HG03342 (cell line): ENCODE measurements around the gene PUS10.
"Not testable (repeated sequence)": the region's sequence is repeated elsewhere in the genome, so short reads cannot be mapped to it uniquely, and the experiment has no call there.

Experiments used
- ATAC-seq: cut with Tn5 transposase; IDR thresholded peaks from one replicate; pipeline ENCODE4 v1.9.1; 2021; ENCODE audit warnings: mild to moderate bottlenecking, moderate library complexity; ENCODE audit not compliant: unreplicated experiment

PUS10 gene

DNA sequence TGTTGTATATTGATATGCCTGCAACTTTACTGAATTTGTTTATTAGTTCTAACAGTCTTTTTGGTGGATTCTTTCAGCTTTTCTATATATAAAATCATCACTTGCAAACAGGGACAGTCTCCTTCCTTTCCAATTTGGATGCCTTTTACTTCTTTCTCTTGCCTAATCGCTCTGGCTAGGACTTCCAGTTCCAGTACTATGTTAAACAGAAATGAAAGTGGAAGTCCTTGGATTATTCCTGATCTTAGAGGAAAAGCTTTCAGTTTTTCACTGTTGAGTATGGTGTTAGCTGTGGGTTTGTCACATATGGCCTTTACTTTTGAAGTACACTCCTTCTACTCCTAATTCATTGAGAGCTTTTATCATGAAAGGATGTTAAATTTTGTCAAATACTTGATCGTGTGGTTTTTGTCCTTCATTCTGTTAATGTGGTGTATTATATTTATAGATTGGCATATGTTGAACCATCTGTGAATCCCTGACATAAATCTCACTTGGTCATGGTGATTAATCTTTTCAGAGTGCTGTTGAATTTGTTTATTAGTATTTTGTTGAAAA lies 83.8 kb downstream of the PUS10 start:
- ATAC-seq, result no peak

DNA sequence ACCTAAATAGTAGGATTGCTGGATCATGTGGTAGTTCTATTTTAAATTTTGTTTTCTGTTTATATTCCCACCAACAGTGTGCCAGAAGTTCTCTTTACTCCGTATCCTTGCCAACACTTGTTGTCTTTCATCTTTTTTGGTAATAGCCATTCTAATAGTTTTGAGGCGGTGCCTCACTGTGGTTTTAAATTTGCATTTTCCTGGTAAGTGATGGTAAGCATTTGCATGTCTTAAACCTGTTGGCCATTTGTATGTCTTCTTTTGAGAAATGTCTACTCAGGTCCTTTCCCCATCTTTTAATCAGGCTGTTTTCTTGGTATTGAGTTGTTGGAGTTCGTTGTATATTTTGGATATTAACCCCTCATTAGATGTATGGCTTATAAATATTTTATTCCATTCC lies 85.1 kb downstream of the PUS10 start:
- no peak for ATAC-seq

GRCh38 chr2:60932061-60932460 lies 86.0 kb downstream of the PUS10 start:
- ATAC-seq, result not testable (repeated sequence)

DNA sequence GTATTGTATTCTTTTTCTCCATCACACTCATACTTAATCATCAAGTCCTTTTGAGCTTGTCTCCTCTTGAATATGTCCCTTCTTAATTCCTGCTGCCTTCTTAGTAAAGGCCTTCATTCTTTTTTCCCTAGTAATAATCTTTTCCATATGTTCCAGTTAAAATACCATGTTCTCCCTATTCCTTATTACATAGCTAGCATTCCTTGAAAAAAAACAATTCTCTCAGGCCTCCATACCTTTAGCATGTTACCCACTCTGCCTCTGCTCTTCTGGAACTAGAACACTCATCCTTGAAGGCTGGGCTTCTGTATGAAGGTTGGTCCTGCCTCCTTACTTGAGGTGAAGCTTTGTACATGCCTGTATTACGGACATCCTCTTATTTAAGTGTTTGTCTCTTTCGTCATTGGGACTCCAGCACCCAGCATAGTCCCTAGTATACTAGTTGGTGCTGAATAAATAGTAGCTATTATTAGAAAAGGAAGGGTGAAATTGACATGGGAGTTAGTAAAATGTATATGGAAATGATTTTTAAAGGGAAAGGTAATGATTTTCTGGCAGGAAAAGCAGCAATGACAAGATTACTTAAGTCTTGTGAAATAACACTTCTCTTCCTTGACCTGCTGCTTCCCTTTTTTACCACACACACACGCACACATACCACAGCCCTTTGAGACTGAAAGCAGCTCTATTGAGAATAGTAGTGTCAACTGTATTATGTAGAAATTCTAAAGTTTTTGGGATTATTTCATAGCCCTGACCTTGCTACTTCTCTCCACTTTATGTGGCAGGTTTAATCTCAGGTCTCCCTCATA lies 91.1 kb downstream of the PUS10 start:
- no peak for ATAC-seq

GRCh38 chr2:60925994-60926740 lies 91.9 kb downstream of the PUS10 start:
- ATAC-seq, result no peak

GRCh38 chr2:60907329-60907728 lies 110.7 kb downstream of the PUS10 start:
- ATAC-seq, result no peak

GRCh38 chr2:60906395-60906794 lies 111.7 kb downstream of the PUS10 start:
- no peak for ATAC-seq

GRCh38 chr2:60905867-60906266 lies 112.2 kb downstream of the PUS10 start:
- ATAC-seq, result not testable (repeated sequence)

- not testable (repeated sequence) for ATAC-seq
These were observed 116.8 kb downstream of the PUS10 start for GRCh38 chr2:60901296-60901695.

DNA sequence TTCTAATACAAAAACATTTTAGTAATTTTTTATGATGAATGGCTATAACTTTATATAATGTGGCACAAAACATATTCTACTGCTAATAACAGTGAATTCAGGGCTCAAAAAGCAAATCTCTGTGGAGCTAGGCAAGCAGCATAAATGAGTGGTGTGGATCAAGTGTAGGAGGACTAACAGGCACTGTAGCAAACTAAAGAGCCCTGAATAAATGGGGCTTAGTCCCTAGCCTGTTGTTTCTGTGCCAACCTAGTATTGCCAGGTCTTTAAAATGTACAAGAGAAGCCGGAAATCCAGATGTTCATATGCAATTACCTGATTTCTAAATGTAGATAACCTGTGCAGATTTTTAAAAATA lies 118.2 kb downstream of the PUS10 start:
- peak; percentile 16 for ATAC-seq

DNA sequence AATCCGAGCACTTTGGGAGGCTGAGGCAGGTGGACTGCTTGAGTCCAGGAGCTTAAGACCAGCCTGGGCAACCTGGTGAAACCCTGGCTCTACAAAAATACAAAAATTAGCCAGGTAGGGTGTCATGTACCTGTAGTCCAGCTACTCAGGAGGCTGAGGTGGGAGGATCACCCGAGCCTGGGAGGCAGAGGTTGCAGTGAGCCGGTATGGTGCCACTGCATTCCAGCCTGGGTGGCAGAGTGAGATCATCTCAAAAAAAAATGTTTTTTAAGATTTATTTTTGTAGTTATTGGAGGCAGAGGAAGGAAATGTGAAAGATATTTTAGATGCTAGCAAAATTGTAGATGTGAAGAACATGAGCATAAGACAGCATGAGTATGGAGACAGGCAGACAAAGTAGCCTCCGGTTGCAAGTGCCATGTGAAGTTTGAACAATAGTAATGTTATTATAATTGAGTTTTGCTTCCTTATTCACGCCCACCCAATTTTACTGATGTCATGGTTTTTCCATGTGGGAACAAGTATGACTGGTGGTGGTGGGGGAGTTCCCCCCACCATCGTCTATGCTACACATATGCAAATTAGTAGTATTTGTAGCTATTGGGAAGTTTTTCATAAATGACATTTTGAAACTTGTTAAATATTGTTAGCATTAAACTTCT lies 118.7 kb downstream of the PUS10 start:
- peak; percentile 68 for ATAC-seq

GRCh38 chr2:60898567-60898966 lies 119.5 kb downstream of the PUS10 start:
- ATAC-seq, result no peak
